IMR-90 (cell line): ENCODE data around the gene MYL2. TPM values are rescaled to one million over a fixed set of nuclear protein-coding genes. Genes with fewer than 3 reads are reported as not detected.

Experiments used
- ATAC-seq: fragments of 200-7000 bp; cut with Tn5 transposase; 2 replicates; pipeline ENCODE4 v1.9.1; 2020; ENCODE audit warnings: low read depth, mild to moderate bottlenecking, moderate library complexity
- BruUV-seq: library from RNA; stranded (reverse); fragments of 400-500 nt; replicated peaks from 2 replicates; lab custom pipeline; 2021; lab: Mats Ljungman, UMichigan
- CTCF ChIA-PET: fragments of 300-600 bp; formaldehyde crosslinking; extraction: SDS; loops from one replicate; lab custom pipeline; 2021; ENCODE audit warnings: antibody characterized with exemption; lab: Yijun Ruan, JAX
- POLR2A ChIA-PET: fragments of 300-600 bp; sonication (Branson Sonifier 250); formaldehyde crosslinking; loops from one replicate; lab custom pipeline; 2022; ENCODE audit warnings: antibody characterized with exemption; ENCODE audit not compliant: unreplicated experiment; lab: Charles Lee
- DNase-seq: peaks from one replicate; pipeline ENCODE4 v3.0.0; 2013
- H2AFZ ChIP-seq: replicated peaks from 2 replicates; pipeline ENCODE3; 2013; ENCODE audit warnings: low read length, mild to moderate bottlenecking; ENCODE audit not compliant: poor library complexity
- H2AK5ac ChIP-seq: 2 replicates; pipeline ENCODE4 v1.6.1; 2013; ENCODE audit warnings: low read depth, low read length, inconsistent platforms
- H2AK9ac ChIP-seq: replicated peaks from 2 replicates; pipeline ENCODE3; 2013; ENCODE audit warnings: mild to moderate bottlenecking, low read depth, low read length, moderate library complexity; ENCODE audit not compliant: poor library complexity
- H2BK120ac ChIP-seq: 2 replicates; pipeline ENCODE4 v1.6.1; 2013; ENCODE audit warnings: low read depth, low read length, inconsistent platforms
- H2BK15ac ChIP-seq: 3 replicates; pipeline ENCODE4 v1.6.1; 2013; ENCODE audit warnings: low read depth, low read length, inconsistent platforms
- H2BK20ac ChIP-seq: 2 replicates; pipeline ENCODE4 v1.6.1; 2013; ENCODE audit warnings: low read depth, mild to moderate bottlenecking, inconsistent platforms, low read length, moderate library complexity
- H2BK5ac ChIP-seq: 2 replicates; pipeline ENCODE4 v1.6.1; 2013; ENCODE audit warnings: mild to moderate bottlenecking, low read depth, low read length, inconsistent platforms; ENCODE audit not compliant: poor library complexity, severe bottlenecking
- H3K14ac ChIP-seq: replicated peaks from 2 replicates; pipeline ENCODE4 v1.6.1; 2013; ENCODE audit warnings: low read depth, low read length, inconsistent platforms
- H3K18ac ChIP-seq: 2 replicates; pipeline ENCODE4 v1.6.1; 2013; ENCODE audit warnings: low read depth, low read length, control low read depth
- H3K23ac ChIP-seq: 2 replicates; pipeline ENCODE4 v1.6.1; 2013; ENCODE audit warnings: low read depth, low read length, inconsistent platforms
- H3K27ac ChIP-seq: 2 replicates; pipeline ENCODE4 v1.5.1; 2013; ENCODE audit warnings: mild to moderate bottlenecking, control low read depth, low read length; ENCODE audit not compliant: insufficient read depth
- H3K27me3 ChIP-seq: 2 replicates; pipeline ENCODE4 v1.6.1; 2013; ENCODE audit warnings: low read length; ENCODE audit not compliant: control insufficient read depth, insufficient read depth
- H3K36me3 ChIP-seq: 2 replicates; pipeline ENCODE4 v1.6.1; 2013; ENCODE audit warnings: low read length, mixed read lengths; ENCODE audit not compliant: control insufficient read depth, insufficient read depth
- H3K4ac ChIP-seq: 2 replicates; pipeline ENCODE4 v1.6.1; 2013; ENCODE audit warnings: low read depth, low read length, inconsistent platforms
- H3K4me1 ChIP-seq: 2 replicates; pipeline ENCODE4 v1.6.1; 2013; ENCODE audit warnings: low read length, mixed read lengths; ENCODE audit not compliant: control insufficient read depth, insufficient read depth
- H3K4me2 ChIP-seq: 2 replicates; pipeline ENCODE4 v1.6.1; 2013; ENCODE audit warnings: low read depth, mild to moderate bottlenecking, control low read depth, low read length, moderate library complexity
- H3K4me3 ChIP-seq: 2 replicates; pipeline ENCODE4 v1.5.1; 2013; ENCODE audit warnings: low read depth, mild to moderate bottlenecking, control low read depth, low read length, moderate library complexity; ENCODE audit not compliant: insufficient read depth
- H3K56ac ChIP-seq: 2 replicates; pipeline ENCODE4 v1.6.1; 2013; ENCODE audit warnings: low read length, inconsistent platforms; ENCODE audit not compliant: insufficient read depth; ENCODE audit errors: extremely low read depth
- H3K79me1 ChIP-seq, 2 experiments: 2 replicates each; pipeline ENCODE4 v1.6.1; 2013; ENCODE audit warnings: low read length in 2 of 2, inconsistent platforms in 1 of 2, low read depth in 1 of 2
- H3K9ac ChIP-seq: 2 replicates; pipeline ENCODE4 v1.6.1; 2013; ENCODE audit warnings: low read depth, low read length, control low read depth
- H3K9me1 ChIP-seq: 2 replicates; pipeline ENCODE4 v1.6.1; 2013; ENCODE audit warnings: low read length, inconsistent platforms; ENCODE audit not compliant: insufficient read depth
- H3K9me3 ChIP-seq: 2 replicates; pipeline ENCODE4 v1.6.1; 2013; ENCODE audit warnings: low read length; ENCODE audit not compliant: control insufficient read depth, insufficient read depth
- H4K20me1 ChIP-seq: 2 replicates; pipeline ENCODE4 v1.6.1; 2013; ENCODE audit warnings: low read length, inconsistent platforms; ENCODE audit not compliant: insufficient read depth
- H4K5ac ChIP-seq: 2 replicates; pipeline ENCODE4 v1.6.1; 2013; ENCODE audit warnings: mild to moderate bottlenecking, low read depth, low read length, control low read depth
- H4K8ac ChIP-seq, 2 experiments: 2 replicates each; pipeline ENCODE4 v1.6.1; 2013; ENCODE audit warnings: low read depth in 2 of 2, low read length in 2 of 2, control low read depth in 1 of 2, inconsistent platforms in 1 of 2
- H4K91ac ChIP-seq: 2 replicates; pipeline ENCODE4 v1.6.1; 2013; ENCODE audit warnings: low read depth, low read length, inconsistent platforms; ENCODE audit not compliant: insufficient read depth
- BHLHE40 ChIP-seq: fragments of 150-350 bp; IDR thresholded peaks from 2 replicates; pipeline ENCODE4 v1.6.1; 2016; ENCODE audit warnings: mild to moderate bottlenecking, low read depth, low read length
- CEBPB ChIP-seq: IDR thresholded peaks from 2 replicates; pipeline ENCODE4 v1.6.1; 2012; ENCODE audit warnings: low read depth, low read length, improper control_type of control experiment
- CHD1 ChIP-seq: IDR thresholded peaks from 2 replicates; pipeline ENCODE4 v1.6.1; 2012; ENCODE audit warnings: low read depth, low read length, improper control_type of control experiment
- FOS ChIP-seq: fragments of 150-350 bp; IDR thresholded peaks from 2 replicates; pipeline ENCODE4 v1.6.1; 2016; ENCODE audit warnings: low read depth, low read length
- MAFK ChIP-seq: IDR thresholded peaks from 2 replicates; pipeline ENCODE4 v1.6.1; 2012; ENCODE audit warnings: low read depth, low read length, improper control_type of control experiment
- MAZ ChIP-seq: IDR thresholded peaks from 2 replicates; pipeline ENCODE4 v1.6.1; 2012; ENCODE audit warnings: low read depth, mild to moderate bottlenecking, low read length, improper control_type of control experiment, moderate library complexity, borderline replicate concordance
- MXI1 ChIP-seq: IDR thresholded peaks from 2 replicates; pipeline ENCODE4 v1.6.1; 2012; ENCODE audit warnings: low read depth, mild to moderate bottlenecking, low read length, moderate library complexity, borderline replicate concordance
- NFE2L2 ChIP-seq: fragments of 150-350 bp; IDR thresholded peaks from 2 replicates; pipeline ENCODE4 v1.6.1; 2016; ENCODE audit warnings: low read depth, mild to moderate bottlenecking, low read length
- POLR2A ChIP-seq: IDR thresholded peaks from 2 replicates; pipeline ENCODE4 v1.6.1; 2012; ENCODE audit warnings: mild to moderate bottlenecking, low read depth, low read length
- RAD21 ChIP-seq: IDR thresholded peaks from 2 replicates; pipeline ENCODE4 v1.6.1; 2012; ENCODE audit warnings: low read length, improper control_type of control experiment
- RCOR1 ChIP-seq: IDR thresholded peaks from 2 replicates; pipeline ENCODE4 v1.6.1; 2012; ENCODE audit warnings: mild to moderate bottlenecking, low read length, improper control_type of control experiment; ENCODE audit not compliant: insufficient replicate concordance
- RFX5 ChIP-seq: IDR thresholded peaks from 2 replicates; pipeline ENCODE4 v1.8.0; 2012; ENCODE audit warnings: low read depth, mild to moderate bottlenecking, low read length, moderate library complexity
- SMC3 ChIP-seq: fragments of 150-350 bp; IDR thresholded peaks from 2 replicates; pipeline ENCODE4 v1.6.1; 2016; ENCODE audit warnings: low read depth, mild to moderate bottlenecking, antibody characterized with exemption, low read length, moderate library complexity
- WGBS, 2 experiments: methylation state at CpG; one replicate each; pipeline versions ENCODE4 v1.1.5 to v1.1.7; 2013; ENCODE audit warnings: missing lambda C conversion rate in 2 of 2; ENCODE audit not compliant: insufficient read length in 1 of 2; ENCODE audit errors: extremely low coverage in 2 of 2; 5-methylcytosine and 5-hydroxymethylcytosine counted together
- dilution Hi-C: fragments of 300-500 bp; cut with HindIII; formaldehyde crosslinking; loops from one replicate; pipeline ENCODE4 v1.14.3; 2018; ENCODE audit warnings: low sequenced_read_pairs; ENCODE audit not compliant: unreplicated experiment
- in situ Hi-C: fragments of 300-500 bp; cut with MboI; formaldehyde crosslinking; loops from 3 replicates; pipeline ENCODE4 v1.14.3; 2019; ENCODE audit warnings: low sequenced_read_pairs, inconsistent platforms, mixed read lengths
- intact Hi-C: fragments of 100-400 bp; cut with micrococcal nuclease; formaldehyde crosslinking; loops from 2 replicates; pipeline ENCODE4 v1.10.0; 2022
- polyA plus RNA-seq, 3 experiments: library from polyadenylated mRNA; depleted of rRNA; stranded (reverse); fragments of >200 nt; gene quantifications; 2 replicates each; pipeline ENCODE4 v1.2.3, GENCODE V29; 2012; ENCODE audit warnings: low replicate concordance in 1 of 3
- total RNA-seq: library from RNA; depleted of rRNA; stranded (reverse); fragments of >200 nt; gene quantifications from 2 replicates; pipeline ENCODE4 v1.2.3, GENCODE V29; 2012
- TF ChIP-seq, protein P1 (sequence below): fragments of 150-350 bp; IDR thresholded peaks from 2 replicates; pipeline ENCODE4 v1.6.1; 2017; ENCODE audit warnings: mild to moderate bottlenecking, antibody characterized with exemption, low read length, low read depth
- TF ChIP-seq, protein P2 (sequence below): conservative IDR thresholded peaks from 2 replicates; pipeline ENCODE4 v1.5.1; 2012; ENCODE audit warnings: mild to moderate bottlenecking, low read depth, low read length, improper control_type of control experiment
- TF ChIP-seq, protein P3 (sequence below): fragments of 150-350 bp; IDR thresholded peaks from 2 replicates; pipeline ENCODE4 v1.6.1; 2016; ENCODE audit warnings: low read depth, mild to moderate bottlenecking, low read length, moderate library complexity, borderline replicate concordance

The MYL2 gene
- total and polyA plus RNA-seq, 2 of the 4 experiments (the other 2 are of a cell fraction) = not detected

DNA sequence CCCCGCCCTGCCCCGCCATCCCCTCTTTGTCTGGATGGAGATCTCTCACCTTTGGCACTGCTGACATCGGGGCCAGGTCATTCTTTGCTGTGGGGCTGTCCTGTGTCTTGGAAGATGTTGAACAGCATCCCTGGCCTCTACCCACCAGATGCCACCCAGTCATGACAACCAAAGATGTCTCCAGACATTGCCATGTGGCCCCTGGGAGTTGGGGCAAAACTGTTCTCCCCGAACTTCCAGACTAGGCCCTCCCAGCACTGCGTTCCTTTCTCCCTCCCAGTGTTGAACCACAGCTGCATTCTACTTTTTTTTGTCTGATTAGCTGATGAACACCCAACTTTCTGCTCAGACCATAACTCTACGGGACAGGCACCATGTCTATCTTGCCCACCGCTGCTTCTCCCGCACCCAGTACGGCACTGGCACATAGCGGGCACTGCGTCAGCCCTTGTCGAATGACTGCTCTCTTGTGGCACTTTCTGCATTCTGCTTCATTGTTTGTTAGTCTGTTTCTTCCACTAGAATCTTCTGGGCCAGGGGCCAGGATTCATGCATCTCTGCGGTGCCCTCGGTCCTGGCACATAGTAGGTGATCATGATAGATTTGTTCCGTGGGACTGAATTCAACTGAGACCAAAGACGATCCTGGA is 13.1 kb upstream of the MYL2 start:
- no peak overlapping the region for H2BK15ac ChIP-seq
- ATAC-seq = no peak
- in situ Hi-C loops = loop anchor here (10.0 kb wide), 1 partner anchor 381 kb away; no protein-coding TSS in a partner anchor

More for the DNA sequence above, 13.1 kb upstream of the MYL2 start:
- Histone ChIP-seq H3K9me3 (no peaks in the 10 kb centered on the region), H2BK5ac (no peak overlapping the region), H3K56ac (no peak overlapping the region), H2AFZ (no peak overlapping the region), H2BK120ac (no peak overlapping the region), H3K36me3 (no peaks in the 10 kb centered on the region), H4K91ac (no peak overlapping the region), H2AK9ac (peak overlapping the region; percentile 30), H3K27me3 (peaks cover 4% of the 10 kb centered on the region), H3K18ac (no peak overlapping the region), H2BK20ac (no peak overlapping the region), H3K4me2 (no peak overlapping the region), H2AK5ac (no peak overlapping the region), H4K5ac (no peak overlapping the region), H3K9ac (no peak overlapping the region), H3K4me1 (no peaks in the 10 kb centered on the region), H3K14ac (no peak overlapping the region), H3K27ac (no peak overlapping the region), H3K9me1 (0 out of 2 replicates have a peak, but pooled peaks cover 2% of the 10 kb centered on the region), H3K4me3 (no peak overlapping the region), H4K8ac (no peak overlapping the region), H3K4ac (no peak overlapping the region), H3K23ac (no peak overlapping the region), H4K20me1 (no peaks in the 10 kb centered on the region), H3K79me1 (no peaks in the 10 kb centered on the region)
- BruUV-seq = no TSS peak
- CTCF ChIA-PET = no interaction called here
- DNase-seq = no peak
- no peak for TF ChIP-seq BHLHE40
- TF ChIP-seq RCOR1 = no peak
- no peak for TF ChIP-seq MAZ
- no peak for TF ChIP-seq SMC3
- TF ChIP-seq MXI1 = no peak
- TF ChIP-seq, protein P1, sequence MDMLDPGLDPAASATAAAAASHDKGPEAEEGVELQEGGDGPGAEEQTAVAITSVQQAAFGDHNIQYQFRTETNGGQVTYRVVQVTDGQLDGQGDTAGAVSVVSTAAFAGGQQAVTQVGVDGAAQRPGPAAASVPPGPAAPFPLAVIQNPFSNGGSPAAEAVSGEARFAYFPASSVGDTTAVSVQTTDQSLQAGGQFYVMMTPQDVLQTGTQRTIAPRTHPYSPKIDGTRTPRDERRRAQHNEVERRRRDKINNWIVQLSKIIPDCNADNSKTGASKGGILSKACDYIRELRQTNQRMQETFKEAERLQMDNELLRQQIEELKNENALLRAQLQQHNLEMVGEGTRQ = no peak
- TF ChIP-seq, protein P2, sequence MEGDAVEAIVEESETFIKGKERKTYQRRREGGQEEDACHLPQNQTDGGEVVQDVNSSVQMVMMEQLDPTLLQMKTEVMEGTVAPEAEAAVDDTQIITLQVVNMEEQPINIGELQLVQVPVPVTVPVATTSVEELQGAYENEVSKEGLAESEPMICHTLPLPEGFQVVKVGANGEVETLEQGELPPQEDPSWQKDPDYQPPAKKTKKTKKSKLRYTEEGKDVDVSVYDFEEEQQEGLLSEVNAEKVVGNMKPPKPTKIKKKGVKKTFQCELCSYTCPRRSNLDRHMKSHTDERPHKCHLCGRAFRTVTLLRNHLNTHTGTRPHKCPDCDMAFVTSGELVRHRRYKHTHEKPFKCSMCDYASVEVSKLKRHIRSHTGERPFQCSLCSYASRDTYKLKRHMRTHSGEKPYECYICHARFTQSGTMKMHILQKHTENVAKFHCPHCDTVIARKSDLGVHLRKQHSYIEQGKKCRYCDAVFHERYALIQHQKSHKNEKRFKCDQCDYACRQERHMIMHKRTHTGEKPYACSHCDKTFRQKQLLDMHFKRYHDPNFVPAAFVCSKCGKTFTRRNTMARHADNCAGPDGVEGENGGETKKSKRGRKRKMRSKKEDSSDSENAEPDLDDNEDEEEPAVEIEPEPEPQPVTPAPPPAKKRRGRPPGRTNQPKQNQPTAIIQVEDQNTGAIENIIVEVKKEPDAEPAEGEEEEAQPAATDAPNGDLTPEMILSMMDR = no peak
- no peak for TF ChIP-seq RFX5
- TF ChIP-seq FOS = no peak
- TF ChIP-seq RAD21 = no peak
- TF ChIP-seq CHD1 = no peak
- TF ChIP-seq POLR2A = no peak
- no peak for TF ChIP-seq NFE2L2
- TF ChIP-seq, protein P3, sequence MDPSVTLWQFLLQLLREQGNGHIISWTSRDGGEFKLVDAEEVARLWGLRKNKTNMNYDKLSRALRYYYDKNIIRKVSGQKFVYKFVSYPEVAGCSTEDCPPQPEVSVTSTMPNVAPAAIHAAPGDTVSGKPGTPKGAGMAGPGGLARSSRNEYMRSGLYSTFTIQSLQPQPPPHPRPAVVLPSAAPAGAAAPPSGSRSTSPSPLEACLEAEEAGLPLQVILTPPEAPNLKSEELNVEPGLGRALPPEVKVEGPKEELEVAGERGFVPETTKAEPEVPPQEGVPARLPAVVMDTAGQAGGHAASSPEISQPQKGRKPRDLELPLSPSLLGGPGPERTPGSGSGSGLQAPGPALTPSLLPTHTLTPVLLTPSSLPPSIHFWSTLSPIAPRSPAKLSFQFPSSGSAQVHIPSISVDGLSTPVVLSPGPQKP = no peak
- TF ChIP-seq MAFK = no peak
- no peak for TF ChIP-seq CEBPB
- WGBS, 2 experiments = 76% methylated on average over 7 of the region's 16 CpGs; no CpG with 5 or more reads in 1 of the 2 experiments
- dilution Hi-C loops = no loop called here
- POLR2A ChIA-PET = no interaction called here
- intact Hi-C loops = no loop called here
